GM19438 (cell line): ENCODE measurements around the gene VPS13C.

Experiments
- ATAC-seq: cut with Tn5 transposase; IDR thresholded peaks from one replicate; pipeline ENCODE4 v1.9.1; 2021; ENCODE audit warnings: low read depth; ENCODE audit not compliant: unreplicated experiment

Gene VPS13C, protein sequence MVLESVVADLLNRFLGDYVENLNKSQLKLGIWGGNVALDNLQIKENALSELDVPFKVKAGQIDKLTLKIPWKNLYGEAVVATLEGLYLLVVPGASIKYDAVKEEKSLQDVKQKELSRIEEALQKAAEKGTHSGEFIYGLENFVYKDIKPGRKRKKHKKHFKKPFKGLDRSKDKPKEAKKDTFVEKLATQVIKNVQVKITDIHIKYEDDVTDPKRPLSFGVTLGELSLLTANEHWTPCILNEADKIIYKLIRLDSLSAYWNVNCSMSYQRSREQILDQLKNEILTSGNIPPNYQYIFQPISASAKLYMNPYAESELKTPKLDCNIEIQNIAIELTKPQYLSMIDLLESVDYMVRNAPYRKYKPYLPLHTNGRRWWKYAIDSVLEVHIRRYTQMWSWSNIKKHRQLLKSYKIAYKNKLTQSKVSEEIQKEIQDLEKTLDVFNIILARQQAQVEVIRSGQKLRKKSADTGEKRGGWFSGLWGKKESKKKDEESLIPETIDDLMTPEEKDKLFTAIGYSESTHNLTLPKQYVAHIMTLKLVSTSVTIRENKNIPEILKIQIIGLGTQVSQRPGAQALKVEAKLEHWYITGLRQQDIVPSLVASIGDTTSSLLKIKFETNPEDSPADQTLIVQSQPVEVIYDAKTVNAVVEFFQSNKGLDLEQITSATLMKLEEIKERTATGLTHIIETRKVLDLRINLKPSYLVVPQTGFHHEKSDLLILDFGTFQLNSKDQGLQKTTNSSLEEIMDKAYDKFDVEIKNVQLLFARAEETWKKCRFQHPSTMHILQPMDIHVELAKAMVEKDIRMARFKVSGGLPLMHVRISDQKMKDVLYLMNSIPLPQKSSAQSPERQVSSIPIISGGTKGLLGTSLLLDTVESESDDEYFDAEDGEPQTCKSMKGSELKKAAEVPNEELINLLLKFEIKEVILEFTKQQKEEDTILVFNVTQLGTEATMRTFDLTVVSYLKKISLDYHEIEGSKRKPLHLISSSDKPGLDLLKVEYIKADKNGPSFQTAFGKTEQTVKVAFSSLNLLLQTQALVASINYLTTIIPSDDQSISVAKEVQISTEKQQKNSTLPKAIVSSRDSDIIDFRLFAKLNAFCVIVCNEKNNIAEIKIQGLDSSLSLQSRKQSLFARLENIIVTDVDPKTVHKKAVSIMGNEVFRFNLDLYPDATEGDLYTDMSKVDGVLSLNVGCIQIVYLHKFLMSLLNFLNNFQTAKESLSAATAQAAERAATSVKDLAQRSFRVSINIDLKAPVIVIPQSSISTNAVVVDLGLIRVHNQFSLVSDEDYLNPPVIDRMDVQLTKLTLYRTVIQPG (N-terminal part only)

DNA sequence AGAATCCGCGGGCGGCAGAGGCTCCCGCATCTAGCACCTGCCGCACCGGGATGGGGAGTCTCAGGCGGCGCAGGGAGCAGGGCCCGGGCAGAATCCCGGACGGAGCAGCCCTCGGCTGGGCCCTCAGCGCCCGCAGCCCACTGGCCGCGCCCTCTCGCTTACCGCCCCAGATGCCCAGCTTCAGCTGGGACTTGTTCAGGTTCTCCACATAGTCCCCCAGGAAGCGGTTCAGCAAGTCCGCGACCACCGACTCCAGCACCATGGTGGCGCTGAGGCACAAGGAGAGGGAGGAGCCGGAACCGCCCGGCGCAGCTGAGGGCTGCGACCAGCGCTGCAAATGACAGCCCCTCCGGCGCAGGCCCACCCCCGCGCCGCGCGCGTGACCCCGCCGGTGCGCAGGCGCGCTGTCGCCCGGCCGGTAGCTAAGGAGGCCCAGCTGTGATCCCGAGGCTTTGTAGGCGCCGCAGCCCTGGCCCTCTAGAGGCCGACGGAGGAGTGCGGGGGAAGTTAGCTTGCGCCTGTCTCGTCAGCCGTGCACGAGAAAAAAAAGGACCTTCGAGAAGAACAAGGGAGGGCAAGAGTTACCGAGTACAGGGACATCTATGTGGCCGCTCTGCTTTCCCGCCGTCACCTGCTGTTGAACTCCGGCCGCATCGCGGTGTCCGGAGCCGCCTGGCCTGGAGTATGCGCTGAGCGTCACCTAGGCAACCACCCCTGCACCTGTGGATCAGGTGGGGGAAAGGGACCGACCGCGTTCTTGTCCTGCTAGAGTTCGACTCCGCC lies at the start of gene VPS13C:
VPS13C (minus strand) TSS at position 335 of the 783 bp plus-strand sequence; CDS start at position 262, 73 bp downstream.
- ATAC-seq, result peak; percentile 82

GRCh38 chr15:62109437-62109836 lies 49.2 kb upstream of the VPS13C start:
- ATAC-seq, result no peak

DNA sequence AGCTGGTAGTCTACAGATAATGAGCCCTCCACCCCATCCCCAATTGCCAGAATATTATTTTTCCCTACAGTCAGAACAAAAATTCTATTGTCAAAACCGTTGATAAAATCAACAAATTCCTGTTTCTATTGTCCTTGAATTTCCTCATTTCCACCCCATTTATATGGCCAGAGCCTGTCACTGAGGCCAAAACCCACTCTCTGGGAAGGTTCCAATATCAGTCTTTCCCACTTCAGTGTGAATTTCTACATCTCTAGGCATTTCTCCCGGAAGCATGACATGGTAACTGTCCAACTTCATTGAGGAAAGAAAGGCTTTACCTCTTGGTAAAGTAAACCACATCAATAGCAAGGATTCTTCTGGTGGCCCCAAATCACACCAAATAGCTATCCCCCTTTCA lies 48.2 kb upstream of the VPS13C start:
- ATAC-seq, result no peak

DNA sequence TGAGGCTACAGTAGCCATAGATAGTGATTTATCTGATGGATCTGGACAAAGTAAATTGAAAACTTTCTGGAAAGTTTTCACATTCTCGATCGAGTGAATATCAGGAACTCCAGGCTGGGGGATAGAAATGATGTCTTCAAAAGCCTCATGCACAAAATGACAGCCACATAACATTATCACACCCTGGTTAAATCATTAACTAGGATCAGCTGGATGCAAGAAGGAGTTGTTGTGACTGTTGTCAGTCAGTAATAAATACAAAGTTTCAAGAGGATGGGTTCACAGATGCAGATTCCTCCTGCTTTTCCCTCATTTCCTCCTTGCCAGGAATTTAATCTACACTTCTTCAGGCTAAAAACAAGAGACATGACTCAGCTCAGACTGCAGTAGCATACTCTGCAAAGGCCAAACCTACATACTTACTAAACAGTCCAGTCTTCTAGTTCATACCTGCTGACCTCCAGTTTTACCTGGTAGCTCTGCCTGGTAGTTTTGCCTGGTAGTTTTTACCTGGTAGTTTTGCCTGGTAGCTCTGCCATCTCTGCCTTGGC lies 47.4 kb upstream of the VPS13C start:
- ATAC-seq, result no peak

GRCh38 chr15:62106096-62106495 lies 45.8 kb upstream of the VPS13C start:
- no peak for ATAC-seq

DNA sequence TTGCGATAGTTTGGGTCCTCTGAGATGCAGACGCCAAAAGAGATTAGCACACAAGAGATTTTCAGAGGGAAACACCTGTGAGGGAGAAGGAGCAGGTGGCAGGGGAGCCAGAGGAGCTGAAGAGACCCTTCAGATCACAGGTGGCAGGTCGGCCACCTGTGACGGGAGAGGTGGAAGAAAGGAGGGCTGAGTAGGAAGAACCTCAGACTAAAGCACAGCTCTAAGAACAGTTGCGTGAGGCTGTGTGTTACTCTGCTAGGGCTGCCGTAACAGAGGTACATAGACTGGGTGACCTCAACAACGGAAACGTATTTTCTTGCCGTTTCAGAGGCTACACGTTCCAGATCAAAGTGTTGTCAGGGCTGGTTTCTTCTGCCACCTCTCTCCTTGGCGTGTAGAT lies 45.0 kb upstream of the VPS13C start:
- ATAC-seq, result no peak

DNA sequence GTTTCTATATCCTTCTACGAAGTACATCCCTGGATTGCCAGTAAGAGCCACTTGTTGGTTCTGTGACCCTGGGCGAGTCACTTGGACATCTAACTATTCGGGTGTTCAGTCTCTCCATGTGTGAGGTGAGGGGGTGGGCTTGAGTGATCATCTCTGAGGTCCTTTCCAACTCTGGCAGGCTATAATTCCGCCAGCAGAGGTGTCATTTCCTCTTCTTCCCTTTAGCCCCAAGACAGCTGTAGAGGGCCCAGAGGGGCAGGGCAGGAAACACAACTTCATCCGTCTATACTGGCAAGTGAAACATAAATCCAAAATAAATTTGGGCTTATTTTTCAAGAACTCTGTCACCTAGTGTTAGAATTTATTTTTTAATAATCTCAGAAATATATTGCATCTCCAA lies 44.6 kb upstream of the VPS13C start:
- ATAC-seq, result no peak

- no peak for ATAC-seq
Observed at GRCh38 chr15:62104401-62104800, 44.2 kb upstream of the VPS13C start.

DNA sequence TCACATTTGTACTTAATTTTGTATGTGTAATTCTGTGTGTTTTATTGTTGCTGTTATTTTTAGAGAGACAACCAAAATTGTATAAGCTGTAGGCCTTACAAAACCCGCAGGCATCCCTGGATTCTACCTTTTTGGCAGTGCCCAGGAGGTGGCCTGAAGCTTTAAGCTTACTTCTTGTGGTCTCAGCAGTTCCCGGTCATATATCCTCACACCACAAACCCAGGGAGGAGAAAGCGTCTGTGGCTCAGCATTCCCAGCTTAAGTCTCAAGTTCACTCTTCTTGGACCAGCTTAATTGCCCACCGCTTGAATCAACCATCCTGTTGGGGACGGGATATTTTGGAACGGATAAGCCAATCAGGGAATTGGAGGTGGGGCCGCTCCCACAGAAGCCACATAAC lies 43.2 kb upstream of the VPS13C start:
- no peak for ATAC-seq

GRCh38 chr15:62099094-62099601 lies 38.9 kb upstream of the VPS13C start:
- ATAC-seq, result no peak

- no peak for ATAC-seq
Observed at GRCh38 chr15:62094388-62094787, 34.1 kb upstream of the VPS13C start.

- no peak for ATAC-seq
Observed at GRCh38 chr15:62093809-62094208, 33.6 kb upstream of the VPS13C start.

DNA sequence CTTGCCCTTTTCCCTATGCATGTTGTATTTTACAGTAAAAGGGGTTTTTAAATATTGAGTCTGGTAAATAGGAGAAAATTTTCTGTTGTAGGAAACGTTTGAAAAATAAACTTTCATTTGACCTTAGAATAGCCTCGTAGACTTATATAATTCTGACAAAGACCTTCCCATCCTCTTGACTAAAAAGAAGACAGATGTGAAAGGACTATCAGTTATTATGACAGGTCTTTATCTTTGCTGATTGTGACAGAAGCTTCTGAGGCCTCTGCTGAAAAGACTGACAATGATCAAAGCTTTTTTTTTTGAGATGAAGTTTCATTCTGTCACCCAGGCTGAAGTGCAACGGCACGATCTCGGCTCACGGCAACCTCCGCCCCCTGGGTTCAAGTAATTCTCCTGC lies 30.7 kb upstream of the VPS13C start:
- ATAC-seq, result no peak

DNA sequence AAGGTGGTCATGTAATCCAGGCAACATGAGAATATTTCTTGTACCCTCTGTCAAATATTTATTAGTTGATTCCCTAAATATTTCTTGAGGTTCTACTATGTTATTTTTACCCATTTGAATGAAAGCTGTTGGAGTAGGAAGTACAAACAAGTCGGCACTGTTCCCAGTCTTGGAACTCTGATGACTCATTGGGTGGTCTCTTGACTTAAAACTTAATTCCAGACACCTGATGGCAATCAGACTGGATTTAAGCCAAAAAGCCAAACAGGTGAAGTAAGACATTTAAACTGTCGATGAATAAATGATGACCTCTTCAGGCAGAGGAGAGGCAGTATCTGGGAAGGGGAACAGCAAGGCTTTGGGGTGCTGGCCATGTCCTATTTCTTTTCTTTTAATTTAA lies 29.4 kb upstream of the VPS13C start:
- ATAC-seq, result no peak

DNA sequence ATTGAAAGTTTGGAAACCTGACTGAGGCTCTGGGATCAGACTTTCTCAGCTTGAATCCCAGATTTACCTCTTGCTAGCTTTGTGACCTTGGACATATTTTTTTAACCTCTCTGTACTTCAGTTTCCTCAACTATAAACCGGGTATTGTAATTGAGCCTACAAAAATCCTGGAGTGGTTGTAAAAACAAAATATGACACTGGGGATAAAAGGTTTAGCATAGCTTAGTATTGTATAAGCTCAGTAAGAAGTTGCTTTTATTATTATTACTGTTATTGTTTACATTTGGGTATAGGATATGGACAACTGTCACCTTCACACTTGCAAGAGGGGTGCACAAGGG lies 28.1 kb upstream of the VPS13C start:
- ATAC-seq, result no peak

DNA sequence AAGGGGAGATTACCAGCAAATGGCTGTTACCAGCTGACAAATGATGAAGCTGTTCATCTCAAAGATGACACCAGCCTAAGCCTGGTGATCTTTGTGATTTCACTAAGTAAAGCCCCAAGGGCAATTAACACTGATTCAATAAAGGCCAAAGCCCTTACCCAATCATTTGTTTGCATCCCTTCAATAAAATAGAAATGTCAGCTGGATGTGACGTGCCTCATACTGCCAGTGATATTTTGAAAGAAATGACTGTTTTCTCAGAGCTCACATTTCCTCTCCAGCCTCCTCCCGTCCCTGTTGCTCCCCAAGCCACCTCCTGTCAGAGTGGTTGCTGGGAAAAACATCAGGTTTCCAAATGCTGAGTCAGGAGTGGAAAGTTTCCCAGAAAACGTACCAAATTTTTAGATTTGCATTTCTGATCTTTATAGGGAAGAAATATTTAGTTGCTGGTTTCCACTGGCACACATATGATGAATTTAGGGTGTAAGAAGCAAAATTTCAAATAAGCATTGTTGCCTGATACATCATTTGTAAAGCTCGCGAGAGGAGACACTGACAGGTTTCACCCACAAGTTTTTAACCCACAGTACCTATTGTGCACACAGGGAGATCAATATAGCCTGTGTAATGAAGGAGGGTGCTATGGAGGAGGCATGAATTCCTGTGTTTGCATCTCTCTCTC lies 27.6 kb upstream of the VPS13C start:
- no peak for ATAC-seq

GRCh38 chr15:62085740-62086139 lies 25.5 kb upstream of the VPS13C start:
- ATAC-seq, result no peak

GRCh38 chr15:62083194-62084154 lies 23.2 kb upstream of the VPS13C start:
- ATAC-seq, result no peak
